ENCODE measurements around the gene ENAH.
"Not testable (repeated sequence)": the region's sequence is repeated elsewhere in the genome, so short reads cannot be mapped to it uniquely, and the experiment has no call there.

Gene ENAH

DNA sequence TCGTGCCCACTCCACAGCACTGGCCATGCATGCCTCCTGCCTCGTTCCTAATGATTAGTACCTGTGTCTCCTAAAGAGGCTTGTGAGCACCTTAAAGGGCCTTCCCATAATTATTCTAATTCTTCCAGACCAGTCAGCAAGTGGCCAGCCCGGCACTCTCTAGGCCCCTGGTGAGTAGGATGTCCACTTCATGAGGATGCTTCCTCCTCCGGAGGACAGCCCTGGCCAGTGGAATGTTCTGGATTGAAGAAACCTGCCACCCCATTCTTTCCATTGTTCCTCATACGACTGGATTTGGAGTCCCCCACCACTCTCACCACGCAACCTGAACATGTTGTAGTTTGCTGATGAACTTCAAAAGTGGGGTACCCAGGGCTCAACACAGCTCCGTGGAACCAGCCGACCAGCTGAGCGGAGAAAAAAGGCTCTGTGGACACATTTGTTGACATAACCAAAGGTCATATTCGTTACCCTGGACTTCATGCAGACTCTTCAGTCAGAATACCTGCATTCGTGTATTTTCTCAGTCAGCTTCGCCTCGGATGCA is 178.4 kb downstream of the ENAH start:
- no peak for TF ChIP-seq CTCF (IDR thresholded peaks at IDR 0.05; ENCODE audit: low read depth, low read length, missing control alignments)
- no peak for DNase-seq (ENCODE audit: low read depth)
- H3K4me3 ChIP-seq (ENCODE audit: low read depth, low read length), result no peak overlapping the region

GRCh38 chr1:225473676-225474438 is 179.1 kb downstream of the ENAH start:
- DNase-seq (ENCODE audit: low read depth), result not testable (repeated sequence)

DNA sequence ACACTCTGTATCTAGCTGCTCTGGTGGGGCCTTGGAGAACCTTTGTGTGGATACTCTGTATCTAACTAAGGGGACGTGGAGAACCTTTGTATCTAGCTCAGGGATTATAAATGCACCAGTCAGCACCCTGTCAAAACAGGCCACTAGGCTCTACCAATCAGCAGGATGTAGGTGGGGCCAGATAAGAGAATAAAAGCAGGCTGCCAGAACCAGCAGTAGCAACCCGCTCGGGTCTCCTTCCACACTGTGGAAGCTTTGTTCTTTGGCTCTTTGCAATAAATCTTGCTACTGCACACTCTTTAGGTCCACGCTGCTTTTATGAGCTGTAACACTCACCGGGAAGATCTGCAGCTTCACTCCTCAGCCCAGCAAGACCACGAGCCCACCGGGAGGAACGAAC is 179.7 kb downstream of the ENAH start:
- not testable (repeated sequence) for H3K4me3 ChIP-seq (ENCODE audit: low read depth, low read length); DNase-seq (ENCODE audit: low read depth)

More at GRCh38 chr1:225473676-225474438, 179.1 kb downstream of the ENAH start:
- H3K4me3 ChIP-seq (ENCODE audit: low read depth, low read length), result not testable (repeated sequence)

GRCh38 chr1:225471453-225472301 is 181.2 kb downstream of the ENAH start:
- TF ChIP-seq CTCF (IDR thresholded peaks at IDR 0.05; ENCODE audit: low read depth, low read length, missing control alignments), result no peak
- DNase-seq (ENCODE audit: low read depth), result no peak
- no peak overlapping the region for H3K4me3 ChIP-seq (ENCODE audit: low read depth, low read length)

DNA sequence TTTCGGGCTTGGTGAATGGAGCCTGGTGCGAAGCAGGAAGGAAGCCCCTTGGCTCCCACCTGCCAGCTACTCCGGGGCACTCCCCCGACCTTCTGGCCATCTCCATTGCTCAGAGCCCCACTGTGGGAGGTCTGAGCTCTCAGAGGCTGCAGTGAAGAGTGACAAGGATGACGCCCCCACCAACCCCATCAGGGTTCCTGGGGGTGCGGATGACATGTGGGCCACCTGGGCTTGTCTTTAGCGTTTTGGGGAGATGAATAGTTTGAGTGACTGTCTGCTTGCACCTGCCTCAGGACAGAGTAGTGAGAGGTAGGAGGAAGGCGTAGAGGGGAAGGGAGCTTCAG is 181.8 kb downstream of the ENAH start:
- no peak for TF ChIP-seq CTCF (IDR thresholded peaks at IDR 0.05; ENCODE audit: low read depth, low read length, missing control alignments)
- DNase-seq (ENCODE audit: low read depth), result no peak
- no peak overlapping the region for H3K4me3 ChIP-seq (ENCODE audit: low read depth, low read length)

DNA sequence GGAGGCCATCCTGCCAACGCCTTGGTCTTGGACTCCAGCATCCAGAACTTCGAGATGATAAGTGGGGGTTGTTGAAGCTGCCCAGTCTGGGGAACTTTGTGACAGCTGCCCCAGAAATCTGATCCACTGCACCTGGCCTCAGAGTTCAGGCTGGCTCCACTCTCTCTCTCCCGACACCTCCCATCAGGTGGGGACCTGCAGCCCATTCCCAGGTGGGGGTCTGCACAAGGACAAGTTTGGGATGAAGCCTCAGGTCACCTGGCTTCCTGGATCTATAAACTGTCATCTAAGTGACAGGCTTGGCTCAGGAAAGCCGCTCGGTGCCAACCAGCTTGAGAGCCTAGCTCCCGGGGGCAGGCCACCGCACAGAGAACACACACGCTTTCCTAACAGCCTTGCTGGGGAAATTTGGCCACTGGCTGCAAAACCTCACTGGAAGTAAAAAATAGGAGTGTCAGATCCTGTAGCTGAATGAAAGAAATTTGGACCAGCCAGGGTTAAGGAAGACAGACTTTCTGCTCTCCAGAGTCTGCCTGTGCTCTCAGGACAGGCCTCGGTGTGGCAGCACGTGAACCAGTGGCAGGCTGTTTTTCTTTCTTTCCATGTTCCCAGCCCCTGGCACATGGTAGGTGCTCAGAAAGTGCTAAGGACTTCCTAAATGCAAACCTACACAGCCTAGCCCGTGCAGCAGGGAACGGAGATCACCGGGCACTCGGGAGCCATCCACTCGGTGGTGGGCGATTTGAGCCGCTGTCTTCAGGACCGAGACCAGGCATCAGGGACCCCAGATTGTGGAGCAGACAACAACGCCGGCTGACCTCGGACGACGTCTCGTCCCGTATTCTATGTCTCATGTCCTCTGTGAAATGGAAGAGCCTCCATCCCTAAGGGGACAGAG is 182.5 kb downstream of the ENAH start:
- DNase-seq (ENCODE audit: low read depth), result no peak
- no peak for TF ChIP-seq CTCF (IDR thresholded peaks at IDR 0.05; ENCODE audit: low read depth, low read length, missing control alignments)
- no peak overlapping the region for H3K4me3 ChIP-seq (ENCODE audit: low read depth, low read length)

DNA sequence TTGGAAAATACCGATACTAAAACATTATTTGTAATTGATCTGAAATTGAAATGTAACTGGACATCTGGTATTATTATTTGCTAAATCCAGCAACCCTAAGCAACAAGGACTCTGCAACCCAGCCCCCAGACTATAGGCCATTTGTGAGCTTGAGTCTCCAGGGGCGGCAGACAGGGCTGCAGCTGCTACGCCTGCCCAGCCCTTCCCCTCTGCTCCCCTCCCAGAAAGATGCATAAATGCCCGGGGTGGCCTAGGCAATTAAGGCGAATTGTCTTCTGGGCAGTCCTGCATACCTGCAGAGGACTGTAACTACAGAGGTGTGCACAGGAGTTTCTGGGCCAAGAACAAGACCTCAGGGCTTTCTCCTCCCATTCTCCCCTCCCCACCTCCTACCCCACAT is 183.9 kb downstream of the ENAH start:
- H3K4me3 ChIP-seq (ENCODE audit: low read depth, low read length), result no peak overlapping the region
- DNase-seq (ENCODE audit: low read depth), result no peak
- no peak for TF ChIP-seq CTCF (IDR thresholded peaks at IDR 0.05; ENCODE audit: low read depth, low read length, missing control alignments)

Data from GM12864 (cell line).